ENCODE data around the gene IYD.
"Not testable (repeated sequence)": the region's sequence is repeated elsewhere in the genome, so short reads cannot be mapped to it uniquely, and the experiment has no call there.

Gene IYD

DNA sequence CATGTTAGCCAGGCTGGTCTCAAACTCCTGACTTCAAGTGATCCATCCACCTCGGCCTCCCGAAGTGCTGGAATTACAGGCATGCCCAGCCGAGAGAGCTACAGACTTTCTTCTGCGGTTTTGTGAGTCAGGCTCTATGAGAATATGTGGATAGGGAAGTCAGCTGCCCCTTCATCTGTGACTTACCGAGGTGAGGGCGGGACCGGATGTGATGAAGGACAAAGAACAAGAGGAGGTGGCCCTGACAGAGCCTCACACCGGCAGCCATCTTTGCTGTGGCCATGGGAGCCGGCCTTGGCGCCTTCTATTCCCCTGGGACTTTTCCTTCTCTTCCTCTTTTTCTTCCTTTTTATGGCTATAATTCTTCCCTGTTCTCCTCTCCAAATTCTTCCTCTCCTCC is 67.0 kb downstream of the IYD start:
- no peak for DNase-seq

DNA sequence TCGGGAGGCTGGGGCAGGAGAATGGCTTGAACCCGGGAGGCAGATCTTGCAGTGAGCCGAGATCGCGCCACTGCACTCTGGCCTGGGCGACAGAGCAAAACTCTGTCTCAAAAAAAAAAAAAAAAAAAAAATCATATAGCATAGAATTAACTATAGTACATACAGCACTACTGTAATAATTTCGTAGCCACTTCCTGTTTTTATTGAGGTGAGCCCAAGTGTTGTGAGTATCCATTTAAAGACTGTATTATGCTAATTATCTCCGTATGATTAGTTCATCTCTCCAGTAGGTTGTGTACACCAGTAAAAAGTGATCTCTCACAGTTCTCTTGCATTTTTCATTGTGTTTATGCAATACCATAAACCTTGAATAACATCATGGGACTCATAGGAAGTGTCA is 70.6 kb downstream of the IYD start:
- DNase-seq, result no peak

- no peak for DNase-seq
Observed at GRCh38 chr6:150443621-150444020, 74.8 kb downstream of the IYD start.

DNA sequence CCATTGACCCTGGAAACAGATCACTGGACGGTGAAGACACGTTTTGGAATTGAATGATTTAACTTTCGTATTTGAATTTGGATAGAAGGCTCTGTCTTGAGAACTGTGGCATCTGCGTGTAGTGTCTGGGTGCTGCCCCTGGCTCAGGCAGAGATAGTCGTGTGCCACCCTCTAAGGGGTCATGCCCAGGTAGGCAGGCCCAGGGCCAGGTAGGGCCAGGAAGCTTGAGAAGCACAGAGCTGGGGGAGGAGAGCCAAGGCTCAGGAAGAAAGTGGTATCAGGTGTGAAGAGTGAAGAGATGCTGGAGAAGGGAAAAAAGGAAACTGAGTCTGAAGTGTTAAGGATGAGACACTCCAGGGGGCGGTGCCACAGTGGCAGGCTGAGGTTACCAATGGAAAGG is 75.5 kb downstream of the IYD start:
- DNase-seq, result no peak

- no peak for DNase-seq
Observed at GRCh38 chr6:150445486-150445885, 76.7 kb downstream of the IYD start.

DNA sequence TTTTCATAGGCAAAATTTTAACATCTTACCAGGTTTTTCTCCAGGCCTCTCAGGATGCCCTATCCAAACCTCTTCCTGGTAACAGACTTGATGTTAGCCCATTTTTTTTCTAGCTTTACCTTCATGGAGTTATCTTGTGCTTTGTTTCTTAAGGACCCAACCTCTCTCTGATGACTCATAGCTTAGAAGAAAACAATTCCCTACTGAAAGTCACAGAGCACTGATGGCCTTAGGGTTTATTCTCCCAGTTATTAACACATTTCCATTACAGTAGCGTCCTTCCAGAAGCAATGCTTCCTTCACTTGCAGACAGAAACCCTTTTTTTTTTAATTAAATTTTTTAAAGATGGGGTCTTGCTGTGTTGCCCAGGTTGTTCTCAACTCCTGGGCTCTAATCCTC is 79.4 kb downstream of the IYD start:
- DNase-seq, result no peak

DNA sequence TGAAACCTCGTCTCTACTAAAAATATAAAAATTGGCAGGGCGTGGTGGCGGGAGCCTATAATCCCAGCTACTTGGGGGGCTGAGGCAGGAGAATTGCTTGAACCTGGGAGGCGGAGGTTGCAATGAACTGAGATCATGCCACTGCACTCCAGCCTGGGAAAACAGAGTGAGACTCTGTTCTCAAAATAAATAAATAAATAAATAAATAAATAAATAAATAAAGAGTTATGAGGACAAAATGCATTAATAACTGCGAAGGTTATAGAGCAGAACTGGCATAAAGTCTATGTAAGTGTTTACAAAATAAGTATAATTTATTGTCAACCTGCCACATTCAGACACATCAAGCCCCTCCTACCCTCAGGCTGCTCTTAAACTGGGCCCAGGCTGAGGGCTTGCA is 80.2 kb downstream of the IYD start:
- DNase-seq, result not testable (repeated sequence)

- DNase-seq, result no peak
Observed at GRCh38 chr6:150450918-150451317, 82.1 kb downstream of the IYD start.

DNA sequence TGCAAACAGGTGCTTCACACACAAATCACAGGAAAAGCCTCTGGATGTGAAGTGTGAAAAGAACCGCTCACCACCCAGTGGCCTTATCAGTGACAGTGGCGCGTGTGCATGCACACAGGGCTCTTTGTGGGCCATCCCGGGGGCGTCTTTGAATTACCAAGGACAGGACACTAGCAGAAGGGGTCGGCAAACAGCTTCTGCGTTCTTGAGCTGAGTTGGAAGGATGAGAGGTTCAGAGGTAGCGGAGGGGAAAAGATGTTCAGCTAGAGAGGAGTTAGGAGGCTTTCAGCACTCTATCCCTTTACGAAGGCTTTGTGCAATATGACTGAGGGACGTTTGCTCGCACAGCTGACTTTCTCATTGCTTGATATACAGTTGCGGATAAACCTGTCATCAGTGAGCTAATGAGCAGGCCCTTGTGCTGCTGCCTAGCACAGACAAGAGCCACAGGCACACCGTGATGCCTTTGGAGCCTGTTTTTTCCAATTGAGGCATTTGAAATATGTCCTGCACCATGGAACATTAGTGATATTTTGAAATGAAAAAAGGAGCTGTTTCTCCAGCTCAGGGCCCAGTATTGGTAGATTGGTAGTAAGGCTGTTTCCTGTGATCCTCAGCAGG is 83.1 kb downstream of the IYD start:
- no peak for DNase-seq

DNA sequence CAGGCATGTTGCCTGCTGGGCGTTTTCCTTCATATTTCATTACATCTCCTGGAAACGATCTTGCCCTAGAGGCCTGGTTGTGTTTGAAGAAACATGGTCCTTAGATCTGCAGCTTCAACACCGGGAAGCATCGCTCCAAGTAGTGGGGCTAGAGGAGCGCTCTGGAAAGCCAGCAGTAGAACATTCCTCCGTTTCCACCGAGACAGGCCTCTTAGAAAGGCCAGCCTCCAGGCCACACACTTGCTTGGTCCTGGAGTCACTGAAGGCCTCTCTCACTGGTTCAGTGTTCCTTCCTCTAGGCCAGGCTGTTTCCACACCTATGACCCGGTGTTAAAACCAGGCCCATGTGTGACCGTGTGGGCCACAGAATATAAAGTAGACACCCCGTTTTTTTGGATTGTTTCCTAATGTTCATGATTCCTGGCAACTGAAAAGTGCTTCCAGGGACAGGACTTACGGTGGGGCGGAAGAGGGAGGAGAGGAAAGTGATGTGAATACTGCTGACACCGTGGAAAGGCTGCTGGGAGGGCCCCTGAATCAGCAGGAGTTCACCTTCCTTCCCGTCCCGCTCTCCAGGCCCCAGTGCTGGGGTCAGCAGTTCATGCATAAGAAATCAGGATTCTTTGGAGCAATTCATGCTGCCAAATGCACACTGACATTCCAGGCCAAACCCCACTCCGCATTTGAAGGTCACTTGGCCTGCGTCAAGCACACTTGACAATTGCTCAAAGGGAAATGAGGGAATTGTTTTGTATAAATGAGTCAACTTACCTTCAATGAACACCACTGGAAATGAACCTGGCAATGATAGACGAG is 83.8 kb downstream of the IYD start:
- DNase-seq, result no peak

- no peak for DNase-seq
Observed at GRCh38 chr6:150453357-150453756, 84.5 kb downstream of the IYD start.
